Peyer's patch (tissue), 4 donors: ENCODE data around the gene R3HDM2. TPM values are rescaled to one million over a fixed set of nuclear protein-coding genes. Genes with fewer than 3 reads are reported as not detected.

Source experiments
- DNase-seq, 3 donors: peaks; one replicate each; pipeline ENCODE4 v3.0.0-alpha.2; 2017 to 2019
- H3K27ac ChIP-seq, 4 donors: fragments of 200-600 bp; sonication (generic); one replicate each; pipeline ENCODE4 v1.5.1; 2016 to 2019
- H3K27me3 ChIP-seq, 2 donors: fragments of 200-600 bp; sonication (generic); one replicate each; pipeline ENCODE4 v1.5.1; 2019
- H3K36me3 ChIP-seq, 3 donors: fragments of 200-600 bp; sonication (generic); one replicate each; pipeline ENCODE4 v1.5.1; 2016 to 2019
- H3K4me1 ChIP-seq, 4 donors: fragments of 200-600 bp; sonication (generic); one replicate each; pipeline ENCODE4 v1.5.1; 2016 to 2019
- H3K4me3 ChIP-seq, 4 donors: fragments of 200-600 bp; sonication (generic); 1 replicate in 3 of 4; 2 replicates in 1 of 4; pipeline ENCODE4 v1.5.1; 2016 to 2019; ENCODE audit warnings: mild to moderate bottlenecking in 1 of 4
- H3K9me3 ChIP-seq, 4 donors: fragments of 200-600 bp; sonication (generic); one replicate each; pipeline ENCODE4 v1.5.1; 2016 to 2019; ENCODE audit warnings: mild to moderate bottlenecking in 1 of 4
- POLR2A ChIP-seq, 2 donors: fragments of 450-650 bp; IDR thresholded peaks; one replicate each; pipeline ENCODE4 v1.5.1; 2017; ENCODE audit warnings: antibody characterized with exemption in 2 of 2, mild to moderate bottlenecking in 2 of 2, moderate library complexity in 2 of 2
- small RNA-seq, 2 donors: library from RNA; depleted of rRNA; stranded (forward); fragments of <200 nt; gene quantifications; one replicate each; pipeline ENCODE3, GENCODE V24; 2016
- total RNA-seq, 4 donors: library from RNA; depleted of rRNA; stranded (reverse); fragments of >200 nt; gene quantifications; one replicate each; pipeline ENCODE4 v1.1.0, GENCODE V29; 2016
- TF ChIP-seq, protein P1 (sequence below), 6 experiments: fragments of 450-650 bp in 4 of 6; fragments of 200-600 bp in 2 of 6; sonication (generic) in 1 of 6; IDR thresholded peaks; one replicate each; pipeline ENCODE4 v1.5.1; 2017 to 2019; ENCODE audit warnings: antibody characterized with exemption in 6 of 6, mild to moderate bottlenecking in 3 of 6, moderate library complexity in 1 of 6

R3HDM2 gene
- total RNA-seq, 4 donors from 2014 or later = 23.1 to 145 (median 54.8) TPM

DNA sequence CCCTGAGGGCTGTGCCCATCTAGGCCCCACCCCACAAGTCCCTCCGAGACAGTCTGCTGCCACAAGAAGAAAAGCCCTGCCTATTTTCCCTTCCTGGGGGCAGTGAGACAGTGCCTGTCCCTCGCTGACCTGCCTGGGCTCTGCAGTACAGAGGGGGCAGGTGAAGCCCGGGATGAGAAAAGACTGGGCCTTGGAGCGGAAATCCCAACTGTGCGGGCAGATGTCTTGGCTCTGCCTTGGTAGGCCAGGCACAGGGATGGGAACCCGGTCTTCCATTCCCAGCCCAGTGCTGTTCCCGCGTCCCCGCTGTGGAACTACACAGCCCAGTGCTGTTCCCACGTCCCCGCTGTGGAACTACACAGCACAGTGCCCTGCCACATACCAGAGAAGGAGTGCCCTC is 227.1 kb downstream of the R3HDM2 start:
- TF ChIP-seq POLR2A (IDR thresholded peaks at IDR 0.05) = no peak
- TF ChIP-seq, protein P1, sequence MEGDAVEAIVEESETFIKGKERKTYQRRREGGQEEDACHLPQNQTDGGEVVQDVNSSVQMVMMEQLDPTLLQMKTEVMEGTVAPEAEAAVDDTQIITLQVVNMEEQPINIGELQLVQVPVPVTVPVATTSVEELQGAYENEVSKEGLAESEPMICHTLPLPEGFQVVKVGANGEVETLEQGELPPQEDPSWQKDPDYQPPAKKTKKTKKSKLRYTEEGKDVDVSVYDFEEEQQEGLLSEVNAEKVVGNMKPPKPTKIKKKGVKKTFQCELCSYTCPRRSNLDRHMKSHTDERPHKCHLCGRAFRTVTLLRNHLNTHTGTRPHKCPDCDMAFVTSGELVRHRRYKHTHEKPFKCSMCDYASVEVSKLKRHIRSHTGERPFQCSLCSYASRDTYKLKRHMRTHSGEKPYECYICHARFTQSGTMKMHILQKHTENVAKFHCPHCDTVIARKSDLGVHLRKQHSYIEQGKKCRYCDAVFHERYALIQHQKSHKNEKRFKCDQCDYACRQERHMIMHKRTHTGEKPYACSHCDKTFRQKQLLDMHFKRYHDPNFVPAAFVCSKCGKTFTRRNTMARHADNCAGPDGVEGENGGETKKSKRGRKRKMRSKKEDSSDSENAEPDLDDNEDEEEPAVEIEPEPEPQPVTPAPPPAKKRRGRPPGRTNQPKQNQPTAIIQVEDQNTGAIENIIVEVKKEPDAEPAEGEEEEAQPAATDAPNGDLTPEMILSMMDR (IDR thresholded peaks at IDR 0.05) = no peak
- DNase-seq = no peak
- Histone ChIP-seq H3K9me3 (no peaks in the 10 kb centered on the region), H3K4me1 (no peaks in the 10 kb centered on the region), H3K27ac (no peak overlapping the region), H3K4me3 (no peak overlapping the region), H3K27me3 (no peaks in the 10 kb centered on the region), H3K36me3 (peaks cover 0 to 97% (median 0%) of the 10 kb centered on the region in 3 donors)

Small RNA genes within 50 kb of the gene (small RNA-seq; reads per million reads assigned to genes)
- gene RNU6-879P = 0 reads per million in 2 donors

Other genes starting within 250 kb of the R3HDM2 start
- not detected for gene NXPH4, start 214.2 kb downstream of the R3HDM2 start, total RNA-seq
- 10 to 100 TPM; 34.4 to 72.6 (median 36.3) TPM for gene SHMT2, start 201.3 kb downstream of the R3HDM2 start, total RNA-seq
- gene STAC3, start 179.9 kb downstream of the R3HDM2 start, total RNA-seq = 1 to 10 TPM; 1.9 to 6.6 (median 2.4) TPM
- not detected for gene INHBC, start 3.7 kb upstream of the R3HDM2 start, total RNA-seq
- gene INHBE, start 24.3 kb upstream of the R3HDM2 start, total RNA-seq = not detected
- gene GLI1, start 28.7 kb upstream of the R3HDM2 start, total RNA-seq = 1 to 10 TPM in 2 of 4 donors, under 1 TPM in 2; 0.67 to 2.1 (median 1.3) TPM
- gene ARHGAP9, start 48.8 kb upstream of the R3HDM2 start, total RNA-seq = 100 to 1,000 TPM in 1 of 4 donors, 10 to 100 TPM in 3; 16.5 to 220 (median 28.2) TPM
- 10 to 100 TPM; 40.6 to 97.4 (median 63.5) TPM for gene MARS1, start 57.0 kb upstream of the R3HDM2 start, total RNA-seq
- gene DDIT3, start 89.5 kb upstream of the R3HDM2 start, total RNA-seq = 10 to 100 TPM in 3 of 4 donors, 1 to 10 TPM in 1; 9.1 to 44.6 (median 24.0) TPM
- 100 to 1,000 TPM in 1 of 4 donors, 10 to 100 TPM in 3; 38.0 to 144 (median 71.5) TPM for gene MBD6, start 91.8 kb upstream of the R3HDM2 start, total RNA-seq
- 100 to 1,000 TPM; 161 to 326 (median 229) TPM for gene DCTN2, start 116.1 kb upstream of the R3HDM2 start, total RNA-seq
- 1 to 10 TPM in 2 of 4 donors, under 1 TPM in 2; 0.35 to 2.5 (median 1.4) TPM for gene KIF5A, start 119.0 kb upstream of the R3HDM2 start, total RNA-seq
- 10 to 100 TPM in 3 of 4 donors, 1 to 10 TPM in 1; 9.1 to 52.6 (median 37.9) TPM for gene PIP4K2C, start 160.1 kb upstream of the R3HDM2 start, total RNA-seq
- 10 to 100 TPM in 3 of 4 donors, 1 to 10 TPM in 1; 4.2 to 15.7 (median 11.5) TPM for gene DTX3, start 173.8 kb upstream of the R3HDM2 start, total RNA-seq
- gene ARHGEF25, start 180.4 kb upstream of the R3HDM2 start, total RNA-seq = 10 to 100 TPM in 2 of 4 donors, 1 to 10 TPM in 2; 5.1 to 44.6 (median 8.7) TPM
- under 1 TPM in 1 of 4 donors, not detected in 3; 0.40 TPM for gene B4GALNT1, start 202.2 kb upstream of the R3HDM2 start, total RNA-seq